HCEC 1CT (cell line): ENCODE results near the gene CXXC5.

Experiments used
- DNase-seq: peaks from one replicate; pipeline ENCODE4 v3.0.0-alpha.2; 2017

Gene CXXC5

GRCh38 chr5:139651853-139652787 is 4.0 kb downstream of the CXXC5 start:
- peak; percentile 86 for DNase-seq

- DNase-seq, result no peak
These were observed 4.7 kb downstream of the CXXC5 start for GRCh38 chr5:139652788-139653241.

GRCh38 chr5:139653616-139654015 is 5.5 kb downstream of the CXXC5 start:
- DNase-seq, result no peak

- DNase-seq, result no peak
These were observed 6.3 kb downstream of the CXXC5 start for GRCh38 chr5:139654464-139654863.

GRCh38 chr5:139654871-139655491 is 6.8 kb downstream of the CXXC5 start:
- DNase-seq, result no peak

- DNase-seq, result no peak
These were observed 7.7 kb downstream of the CXXC5 start for GRCh38 chr5:139655727-139656271.

GRCh38 chr5:139657363-139658321 is 9.5 kb downstream of the CXXC5 start:
- no peak for DNase-seq

- DNase-seq, result no peak
These were observed 10.4 kb downstream of the CXXC5 start for GRCh38 chr5:139658501-139658927.

- peak; percentile 45 for DNase-seq
These were observed 10.9 kb downstream of the CXXC5 start for GRCh38 chr5:139658928-139659667.

GRCh38 chr5:139659695-139660101 is 11.5 kb downstream of the CXXC5 start:
- DNase-seq, result no peak

- DNase-seq, result no peak
These were observed 12.2 kb downstream of the CXXC5 start for GRCh38 chr5:139660105-139660922.

GRCh38 chr5:139660923-139661814 is 13.0 kb downstream of the CXXC5 start:
- DNase-seq, result peak; percentile 82

GRCh38 chr5:139662617-139663016 is 14.5 kb downstream of the CXXC5 start:
- no peak for DNase-seq

- DNase-seq, result no peak
These were observed 15.3 kb downstream of the CXXC5 start for GRCh38 chr5:139663207-139664085.

- no peak for DNase-seq
These were observed 16.0 kb downstream of the CXXC5 start for GRCh38 chr5:139664086-139664693.

- no peak for DNase-seq
These were observed 16.7 kb downstream of the CXXC5 start for GRCh38 chr5:139664727-139665351.

- no peak for DNase-seq
These were observed 17.5 kb downstream of the CXXC5 start for GRCh38 chr5:139665626-139666025.

- no peak for DNase-seq
These were observed 18.4 kb downstream of the CXXC5 start for GRCh38 chr5:139666551-139666950.
